ENCODE results near the gene CNTROB. TPM values are rescaled to one million over a fixed set of nuclear protein-coding genes. Genes with fewer than 3 reads are reported as not detected.

Gene CNTROB
- total RNA-seq, 1 donor from 2014 or later, result 62.7 TPM

DNA sequence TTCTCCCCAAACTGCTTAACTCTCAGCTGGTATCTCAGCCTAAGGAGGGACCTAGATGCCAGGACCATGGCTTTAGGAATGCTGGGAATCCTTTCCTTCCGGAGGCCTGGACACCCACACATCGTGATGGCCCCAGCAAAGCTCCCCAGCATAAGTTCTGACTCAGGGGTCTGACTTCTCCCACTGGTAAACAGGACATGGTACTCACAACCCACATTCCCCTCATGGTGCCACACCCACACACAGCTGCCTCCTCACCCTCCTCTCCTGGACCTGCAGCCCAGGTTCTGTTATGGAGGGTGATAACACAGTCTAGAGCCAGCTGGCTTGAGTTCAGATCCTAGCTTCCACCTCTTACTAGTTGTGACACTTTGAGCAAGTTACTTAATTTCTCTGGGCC lies 15.2 kb upstream of the CNTROB start:
- H3K4me1 ChIP-seq, result peaks cover 22% of the 10 kb centered on the region
- intact Hi-C loops (cut with DNase I), result no loop called here
- ATAC-seq (no peak), DNase-seq (no peak)
- H3K27ac ChIP-seq, result peak overlapping the region; percentile 95
- no peaks in the 10 kb centered on the region for H3K27me3 ChIP-seq
- no peaks in the 10 kb centered on the region for H3K9me3 ChIP-seq
- TF ChIP-seq, protein P1, sequence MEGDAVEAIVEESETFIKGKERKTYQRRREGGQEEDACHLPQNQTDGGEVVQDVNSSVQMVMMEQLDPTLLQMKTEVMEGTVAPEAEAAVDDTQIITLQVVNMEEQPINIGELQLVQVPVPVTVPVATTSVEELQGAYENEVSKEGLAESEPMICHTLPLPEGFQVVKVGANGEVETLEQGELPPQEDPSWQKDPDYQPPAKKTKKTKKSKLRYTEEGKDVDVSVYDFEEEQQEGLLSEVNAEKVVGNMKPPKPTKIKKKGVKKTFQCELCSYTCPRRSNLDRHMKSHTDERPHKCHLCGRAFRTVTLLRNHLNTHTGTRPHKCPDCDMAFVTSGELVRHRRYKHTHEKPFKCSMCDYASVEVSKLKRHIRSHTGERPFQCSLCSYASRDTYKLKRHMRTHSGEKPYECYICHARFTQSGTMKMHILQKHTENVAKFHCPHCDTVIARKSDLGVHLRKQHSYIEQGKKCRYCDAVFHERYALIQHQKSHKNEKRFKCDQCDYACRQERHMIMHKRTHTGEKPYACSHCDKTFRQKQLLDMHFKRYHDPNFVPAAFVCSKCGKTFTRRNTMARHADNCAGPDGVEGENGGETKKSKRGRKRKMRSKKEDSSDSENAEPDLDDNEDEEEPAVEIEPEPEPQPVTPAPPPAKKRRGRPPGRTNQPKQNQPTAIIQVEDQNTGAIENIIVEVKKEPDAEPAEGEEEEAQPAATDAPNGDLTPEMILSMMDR (IDR thresholded peaks at IDR 0.05), result no peak
- H3K4me3 ChIP-seq, result peak overlapping the region; percentile 62
- H3K36me3 ChIP-seq, result peaks cover 6% of the 10 kb centered on the region

DNA sequence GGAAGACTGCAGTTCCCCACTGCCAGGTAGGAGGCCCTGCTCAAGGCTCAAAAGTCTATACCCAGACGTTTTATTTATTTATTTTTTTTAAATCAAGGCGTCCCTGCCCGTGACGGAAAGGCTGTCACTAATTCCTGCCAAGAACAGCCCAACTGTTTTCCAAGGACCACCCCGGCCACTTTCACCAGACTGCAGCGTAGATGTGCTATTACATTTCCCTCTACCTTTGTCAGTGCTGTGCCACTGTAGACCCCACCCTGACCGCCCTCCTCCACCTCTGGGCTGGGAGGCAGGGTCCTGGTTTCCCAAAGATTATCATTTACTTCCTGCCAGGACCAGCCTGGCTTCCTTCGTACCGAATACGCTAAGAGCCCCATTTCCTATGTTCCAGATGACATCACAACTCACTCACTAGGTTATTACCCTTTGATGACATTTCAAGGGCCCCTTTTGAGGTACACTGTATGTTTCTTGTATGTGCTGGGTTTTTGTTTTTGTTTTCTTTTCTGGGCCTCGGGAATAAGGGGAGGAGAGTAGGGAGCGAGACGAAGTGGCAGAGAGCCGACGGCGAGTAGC lies 9.6 kb upstream of the CNTROB start:
- H3K36me3 ChIP-seq, result no peaks in the 10 kb centered on the region
- no peak for DNase-seq
- no peak for ATAC-seq
- peaks cover 11% of the 10 kb centered on the region for H3K4me1 ChIP-seq
- no peaks in the 10 kb centered on the region for H3K27me3 ChIP-seq
- TF ChIP-seq, protein P1 (IDR thresholded peaks at IDR 0.05), result no peak
- peak overlapping the region; percentile 54 for H3K4me3 ChIP-seq
- H3K9me3 ChIP-seq, result no peaks in the 10 kb centered on the region
- peak overlapping the region; percentile 72 for H3K27ac ChIP-seq
- intact Hi-C loops (cut with DNase I), result no loop called here

DNA sequence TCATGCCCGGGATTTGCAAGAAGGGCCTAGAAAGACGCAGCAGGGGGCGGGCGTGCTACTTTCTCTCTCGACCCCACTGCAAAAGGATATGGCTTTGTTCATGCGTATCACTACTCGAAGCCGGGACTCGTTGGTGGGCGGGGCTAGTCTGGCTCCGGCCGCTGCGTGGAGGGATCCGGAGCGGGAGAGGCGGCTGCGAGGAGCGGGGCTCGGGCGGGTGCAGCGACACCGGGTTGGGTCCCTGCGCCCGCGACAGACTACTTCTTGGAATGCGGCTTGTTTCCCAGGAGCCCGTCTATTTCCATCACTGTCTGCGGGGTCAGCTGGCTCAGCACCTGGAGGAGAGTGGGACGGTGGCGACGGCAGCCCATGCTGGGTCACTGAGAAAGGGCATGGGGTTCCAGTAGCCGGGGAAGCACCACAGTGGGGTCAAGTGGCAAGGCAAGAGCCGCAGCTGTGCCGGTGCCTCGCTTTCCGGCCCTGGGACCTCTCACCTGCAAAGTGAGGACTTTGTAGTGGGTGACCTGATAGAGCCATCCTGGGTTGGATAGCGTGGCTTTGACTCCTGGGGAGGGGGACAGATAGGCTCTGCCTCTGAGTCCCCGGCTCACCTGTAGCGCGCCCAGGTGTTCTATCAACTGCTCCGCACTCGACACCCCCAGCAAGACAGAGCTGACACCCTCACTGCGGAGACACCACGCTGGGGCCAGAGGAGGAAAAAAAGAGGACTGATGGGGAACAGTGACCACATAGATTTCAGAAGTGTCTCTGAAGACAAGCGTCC lies 9.0 kb upstream of the CNTROB start:
- TF ChIP-seq, protein P1 (IDR thresholded peaks at IDR 0.05), result no peak
- H3K4me1 ChIP-seq, result peaks cover 11% of the 10 kb centered on the region
- no peaks in the 10 kb centered on the region for H3K36me3 ChIP-seq
- H3K4me3 ChIP-seq, result peak overlapping the region; percentile 54
- ATAC-seq (peak; percentile 96), DNase-seq (peak; percentile 93)
- no peaks in the 10 kb centered on the region for H3K27me3 ChIP-seq
- intact Hi-C loops (cut with DNase I), result no loop called here
- no peaks in the 10 kb centered on the region for H3K9me3 ChIP-seq
- peak overlapping the region; percentile 72 for H3K27ac ChIP-seq

DNA sequence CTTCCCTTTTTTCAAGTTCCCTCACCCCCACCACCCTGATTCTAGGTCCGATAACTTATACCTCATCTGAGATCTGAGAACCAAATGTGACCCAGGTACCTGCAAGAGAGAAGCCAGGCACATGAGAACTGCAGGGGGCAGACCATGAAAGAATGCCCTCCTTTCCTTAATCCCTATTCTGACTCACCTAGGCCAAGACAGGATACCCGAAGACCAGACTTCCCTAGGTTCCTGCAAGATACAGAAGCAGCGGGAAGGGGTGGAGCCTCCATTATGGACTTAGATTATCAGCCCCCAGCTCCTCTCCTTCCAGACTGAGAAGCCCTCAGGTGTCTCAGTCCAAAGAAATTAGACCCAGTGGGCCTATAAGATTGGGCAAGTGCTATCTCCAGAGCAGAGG lies 4.4 kb upstream of the CNTROB start:
- TF ChIP-seq, protein P1 (IDR thresholded peaks at IDR 0.05), result no peak
- H3K9me3 ChIP-seq, result no peaks in the 10 kb centered on the region
- no peak overlapping the region for H3K27ac ChIP-seq
- H3K36me3 ChIP-seq, result peaks cover 8% of the 10 kb centered on the region
- H3K4me1 ChIP-seq, result peaks cover 7% of the 10 kb centered on the region
- no peaks in the 10 kb centered on the region for H3K27me3 ChIP-seq
- intact Hi-C loops (cut with DNase I), result no loop called here
- DNase-seq (no peak), ATAC-seq (no peak)
- no peak overlapping the region for H3K4me3 ChIP-seq

DNA sequence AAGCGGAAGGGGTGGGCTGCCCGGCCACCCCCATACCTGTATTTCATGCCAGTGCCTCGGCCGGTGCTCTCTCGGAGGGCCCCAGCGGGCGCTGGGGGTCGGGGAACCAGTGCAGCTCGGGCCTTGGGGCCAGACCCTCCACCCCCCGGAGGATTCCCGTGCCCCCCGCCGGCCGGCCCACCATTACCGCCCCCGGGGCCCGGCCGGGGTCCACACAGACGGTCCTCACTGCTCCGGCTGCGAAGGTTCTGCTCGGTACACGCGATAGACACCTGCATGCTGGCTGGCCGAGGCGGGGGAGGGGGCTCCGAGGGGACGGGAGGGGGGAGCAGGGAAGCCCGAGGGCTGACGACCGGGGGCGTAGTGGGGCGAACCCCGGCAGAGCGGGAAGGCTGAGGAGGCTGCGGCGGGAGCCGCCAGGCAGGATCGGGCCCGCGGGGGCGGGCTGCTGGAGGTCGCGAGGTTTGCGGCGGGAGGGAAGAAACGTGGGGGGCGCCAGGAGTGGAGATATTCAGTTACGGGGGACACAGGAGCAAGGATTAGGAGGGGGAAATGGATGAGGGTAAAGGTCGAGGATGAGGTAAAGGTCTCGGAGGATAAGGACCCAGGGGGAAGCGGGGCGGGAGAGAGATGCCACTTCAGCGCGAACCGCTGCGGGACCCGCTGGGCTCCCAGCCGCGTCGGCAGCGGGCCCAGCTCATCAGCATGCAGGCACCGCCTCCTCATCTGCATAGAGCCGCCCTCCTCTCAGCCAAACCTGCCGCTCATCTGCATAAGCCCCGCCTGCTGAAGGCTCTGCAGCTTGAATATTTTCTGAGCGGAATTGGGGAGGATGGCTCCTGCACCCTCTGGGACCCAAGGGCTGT lies 2.6 kb upstream of the CNTROB start, which contains the start of gene KCNAB3:
TSS of gene KCNAB3 (minus strand) at position 699 of the 866 bp plus-strand sequence. CDS start at position 278, 421 bp downstream.
- intact Hi-C loops (cut with DNase I), result no loop called here
- TF ChIP-seq, protein P1 (IDR thresholded peaks at IDR 0.05), result no peak
- H3K4me3 ChIP-seq, result no peak within 1 kb of the TSS

More for the DNA sequence above, 2.6 kb upstream of the CNTROB start, which contains the start of gene KCNAB3:
- peaks cover 10% of the 10 kb centered on the region for H3K4me1 ChIP-seq
- DNase-seq (no peak), ATAC-seq (no peak)
- H3K27me3 ChIP-seq, result no peaks in the 10 kb centered on the region
- no peak within 1 kb of the TSS for H3K27ac ChIP-seq
- peaks cover 8% of the 10 kb centered on the region for H3K36me3 ChIP-seq
- H3K9me3 ChIP-seq, result no peaks in the 10 kb centered on the region
